ENCODE measurements around the gene LRRC61.

Gene LRRC61

DNA sequence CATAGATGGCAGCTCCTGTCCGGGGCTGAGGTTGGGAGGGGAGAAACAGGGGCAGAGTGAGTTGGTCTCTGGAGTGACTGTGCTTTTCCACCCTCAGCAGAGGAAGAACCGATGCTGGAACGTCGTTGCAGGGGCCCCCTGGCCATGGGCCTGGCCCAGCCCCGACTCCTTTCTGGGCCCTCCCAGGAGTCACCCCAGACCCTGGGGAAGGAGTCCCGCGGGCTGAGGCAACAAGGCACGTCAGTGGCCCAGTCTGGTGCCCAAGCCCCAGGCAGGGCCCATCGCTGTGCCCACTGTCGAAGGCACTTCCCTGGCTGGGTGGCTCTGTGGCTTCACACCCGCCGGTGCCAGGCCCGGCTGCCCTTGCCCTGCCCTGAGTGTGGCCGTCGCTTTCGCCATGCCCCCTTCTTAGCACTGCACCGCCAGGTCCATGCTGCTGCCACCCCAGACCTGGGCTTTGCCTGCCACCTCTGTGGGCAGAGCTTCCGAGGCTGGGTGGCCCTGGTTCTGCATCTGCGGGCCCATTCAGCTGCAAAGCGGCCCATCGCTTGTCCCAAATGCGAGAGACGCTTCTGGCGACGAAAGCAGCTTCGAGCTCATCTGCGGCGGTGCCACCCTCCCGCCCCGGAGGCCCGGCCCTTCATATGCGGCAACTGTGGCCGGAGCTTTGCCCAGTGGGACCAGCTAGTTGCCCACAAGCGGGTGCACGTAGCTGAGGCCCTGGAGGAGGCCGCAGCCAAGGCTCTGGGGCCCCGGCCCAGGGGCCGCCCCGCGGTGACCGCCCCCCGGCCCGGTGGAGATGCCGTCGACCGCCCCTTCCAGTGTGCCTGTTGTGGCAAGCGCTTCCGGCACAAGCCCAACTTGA, 48.2 kb downstream of the LRRC61 start:
- no peak for DNase-seq (ENCODE audit: low read depth)

- no peak for DNase-seq (ENCODE audit: low read depth)
These were observed 48.8 kb downstream of the LRRC61 start for GRCh38 chr7:150371996-150372270.

GRCh38 chr7:150372271-150373048, 49.3 kb downstream of the LRRC61 start:
- DNase-seq (ENCODE audit: low read depth), result no peak

GRCh38 chr7:150373049-150373801, 50.1 kb downstream of the LRRC61 start:
- no peak for DNase-seq (ENCODE audit: low read depth)

GRCh38 chr7:150374026-150374425, 50.9 kb downstream of the LRRC61 start:
- no peak for DNase-seq (ENCODE audit: low read depth)

DNA sequence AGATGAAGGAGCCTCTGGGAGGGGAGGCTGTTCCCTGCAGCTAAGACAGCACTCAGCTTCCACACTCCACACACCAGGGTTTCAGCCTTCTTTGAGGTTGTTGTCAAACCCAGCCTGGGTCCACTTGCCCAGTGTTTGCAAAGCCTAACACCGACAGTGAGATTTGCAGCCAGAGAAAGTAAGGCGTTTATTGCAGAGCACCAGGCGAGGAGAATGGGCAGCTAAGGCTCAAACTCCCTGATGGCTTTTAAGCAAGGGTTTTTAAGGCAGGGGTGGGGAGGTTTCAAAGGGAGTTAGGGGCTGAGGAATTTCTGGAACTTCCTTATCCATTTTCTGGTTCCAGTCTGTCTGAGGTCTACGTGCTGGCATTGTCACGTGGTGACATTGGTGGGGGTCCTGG, 51.3 kb downstream of the LRRC61 start:
- no peak for DNase-seq (ENCODE audit: low read depth)

GRCh38 chr7:150375662-150376521, 52.7 kb downstream of the LRRC61 start:
- no peak for DNase-seq (ENCODE audit: low read depth)

DNA sequence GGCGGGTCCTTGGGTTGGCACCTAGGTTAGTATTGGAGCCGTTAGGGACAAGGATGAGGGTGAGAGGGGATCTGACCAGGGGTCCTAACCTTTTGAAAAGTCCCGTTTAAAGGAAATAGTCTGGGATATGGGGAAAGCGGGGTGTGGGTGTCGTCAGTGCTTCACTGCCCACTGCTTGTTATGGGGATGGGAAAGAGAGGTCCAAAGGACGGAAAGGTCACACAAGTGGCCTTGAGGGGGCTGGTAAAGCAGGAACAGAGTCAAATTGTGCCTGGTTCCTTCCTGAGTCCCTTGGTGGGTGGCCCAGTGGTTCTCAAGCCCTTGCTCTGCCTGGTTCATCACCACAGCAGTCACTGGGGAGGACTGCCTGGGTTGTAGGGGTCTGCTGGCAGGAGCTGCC, 53.4 kb downstream of the LRRC61 start:
- DNase-seq (ENCODE audit: low read depth), result no peak

GRCh38 chr7:150377196-150377595, 54.0 kb downstream of the LRRC61 start:
- DNase-seq (ENCODE audit: low read depth), result no peak

- DNase-seq (ENCODE audit: low read depth), result no peak
These were observed 54.5 kb downstream of the LRRC61 start for GRCh38 chr7:150377635-150378034.

DNA sequence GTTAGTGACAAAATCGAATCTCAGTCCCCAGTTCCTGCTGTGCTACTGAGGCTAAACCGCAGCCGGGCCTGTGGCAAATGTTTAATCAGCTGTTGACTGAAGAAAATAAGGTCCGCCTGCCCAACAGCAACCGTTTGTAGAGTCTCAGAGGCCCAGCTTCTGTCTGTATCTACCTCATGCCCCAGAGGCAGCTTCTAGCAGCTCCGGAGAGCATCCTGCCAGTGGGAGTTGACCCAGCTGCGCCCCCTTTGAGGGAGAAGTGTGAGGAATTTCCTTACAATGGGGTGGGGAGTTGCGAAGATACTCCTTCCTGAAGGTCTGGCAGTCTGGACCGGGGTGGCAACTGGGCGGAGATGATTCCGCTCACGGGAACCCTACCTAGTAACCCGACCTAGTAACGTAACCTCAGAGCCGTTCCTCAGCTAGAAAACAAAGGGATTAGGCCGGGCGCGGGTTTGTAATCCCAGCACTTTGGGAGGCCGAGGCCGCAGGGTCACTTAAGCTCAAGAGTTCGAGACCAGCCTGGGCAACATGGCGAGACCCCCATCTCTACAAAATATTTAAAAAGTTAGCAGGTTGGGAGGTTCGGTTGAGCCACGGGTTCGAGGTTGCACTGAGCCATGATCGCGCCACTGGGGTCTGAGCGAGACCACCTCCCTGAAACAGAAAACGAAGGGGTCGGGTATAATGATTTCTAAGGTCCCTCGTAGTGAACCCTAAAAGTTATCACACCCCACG, 55.1 kb downstream of the LRRC61 start:
- DNase-seq (ENCODE audit: low read depth), result no peak

DNA sequence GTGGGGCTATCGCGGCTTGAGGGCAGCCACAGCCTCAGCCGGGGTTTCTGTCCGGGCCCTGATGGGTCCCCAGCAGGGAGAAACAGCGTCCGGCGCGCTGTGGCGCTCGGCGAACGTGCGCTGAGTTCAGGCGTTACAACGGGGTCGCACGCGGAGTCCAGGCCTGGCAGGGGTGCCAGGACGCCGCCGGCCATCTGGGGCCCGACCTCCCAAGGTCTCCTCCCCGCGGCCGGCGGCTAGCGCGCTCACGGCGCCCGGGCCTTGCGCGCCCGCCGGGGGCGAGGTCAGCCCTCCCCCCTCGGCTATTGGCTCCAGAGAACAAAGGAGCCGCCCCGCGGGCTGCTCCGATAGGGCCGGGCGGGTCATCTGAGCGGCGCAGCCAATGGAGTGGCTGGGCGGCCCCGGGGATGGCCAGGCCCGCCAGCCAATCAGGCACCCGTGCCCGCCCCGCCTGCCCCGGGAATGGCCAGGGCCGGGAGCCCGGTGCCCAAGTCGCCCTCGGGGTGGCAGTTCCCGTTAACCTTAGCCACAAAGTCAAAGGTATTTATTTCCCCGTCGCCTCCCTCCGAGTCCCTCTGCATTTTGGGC, 55.8 kb downstream of the LRRC61 start, which contains the start of gene ZNF775:
ZNF775 (plus strand) TSS at position 478 of the 588 bp plus-strand sequence. CDS start 9,141 bp downstream, outside the sequence.
- DNase-seq (ENCODE audit: low read depth), result peak; percentile 87

- DNase-seq (ENCODE audit: low read depth), result no peak
These were observed 56.6 kb downstream of the LRRC61 start for GRCh38 chr7:150379441-150380379.

DNA sequence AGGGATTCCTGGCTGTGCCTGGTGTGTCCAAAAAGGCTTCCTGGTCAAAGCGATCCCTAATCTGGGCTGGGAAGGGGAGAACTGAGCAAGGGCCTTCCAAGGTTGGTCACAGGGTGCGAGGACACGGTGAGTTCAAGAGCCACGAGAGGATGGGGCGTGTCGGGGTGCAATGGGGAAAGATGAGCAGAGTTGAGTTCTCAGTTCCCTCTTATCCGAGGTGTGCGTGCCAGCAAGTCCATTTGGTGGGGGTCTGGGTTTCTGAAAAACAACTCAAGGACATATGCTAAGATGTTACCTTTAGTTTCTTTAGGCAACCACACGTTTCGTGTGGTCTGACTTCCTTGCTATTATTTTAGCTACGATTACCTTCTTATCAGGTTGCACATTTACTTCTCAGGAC, 57.3 kb downstream of the LRRC61 start:
- DNase-seq (ENCODE audit: low read depth), result no peak

GRCh38 chr7:150381096-150381495, 57.9 kb downstream of the LRRC61 start:
- no peak for DNase-seq (ENCODE audit: low read depth)

GRCh38 chr7:150381785-150382122, 58.6 kb downstream of the LRRC61 start:
- no peak for DNase-seq (ENCODE audit: low read depth)

- DNase-seq (ENCODE audit: low read depth), result no peak
These were observed 59.1 kb downstream of the LRRC61 start for GRCh38 chr7:150382123-150382843.

DNA sequence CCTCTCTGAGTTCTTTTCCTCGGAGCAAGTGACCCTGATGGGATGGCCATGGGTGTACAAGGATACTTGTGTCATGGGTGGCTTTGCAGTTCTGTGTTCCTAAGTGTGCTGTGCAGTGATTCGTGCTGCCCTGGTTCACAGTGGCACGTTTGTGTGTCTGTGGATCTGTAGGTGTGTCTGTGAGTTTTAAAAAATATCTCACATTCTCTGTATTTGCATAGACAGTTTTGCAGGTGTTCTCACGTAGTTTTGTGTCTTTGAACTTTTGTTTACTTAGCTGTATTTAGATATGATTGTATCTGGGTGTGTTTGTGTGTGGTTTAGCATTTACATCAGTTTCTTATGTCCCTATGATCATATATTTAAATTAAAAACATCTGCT, 59.7 kb downstream of the LRRC61 start:
- DNase-seq (ENCODE audit: low read depth), result no peak

All from stimulated activated CD8-positive, alpha-beta memory T cell treated with anti-CD3 and anti-CD28 coated beads, Interleukin-12 subunit alpha, Interleukin-12 subunit beta, amount 100 ng/mL, for 1 hour (primary cell).